Activated naive CD4-positive, alpha-beta T cell (primary cell): Measurements from ENCODE around the gene GRID2IP.
"Not testable (repeated sequence)": the region's sequence is repeated elsewhere in the genome, so short reads cannot be mapped to it uniquely, and the experiment has no call there.

ENCODE experiments used
- DNase-seq, 4 experiments: peaks; one replicate each; lab custom pipeline; 2025; lab: John Stamatoyannopoulos, UW

The GRID2IP gene

GRCh38 chr7:6487184-6487545 lies 64.1 kb downstream of the GRID2IP start:
- DNase-seq: no peak

DNA sequence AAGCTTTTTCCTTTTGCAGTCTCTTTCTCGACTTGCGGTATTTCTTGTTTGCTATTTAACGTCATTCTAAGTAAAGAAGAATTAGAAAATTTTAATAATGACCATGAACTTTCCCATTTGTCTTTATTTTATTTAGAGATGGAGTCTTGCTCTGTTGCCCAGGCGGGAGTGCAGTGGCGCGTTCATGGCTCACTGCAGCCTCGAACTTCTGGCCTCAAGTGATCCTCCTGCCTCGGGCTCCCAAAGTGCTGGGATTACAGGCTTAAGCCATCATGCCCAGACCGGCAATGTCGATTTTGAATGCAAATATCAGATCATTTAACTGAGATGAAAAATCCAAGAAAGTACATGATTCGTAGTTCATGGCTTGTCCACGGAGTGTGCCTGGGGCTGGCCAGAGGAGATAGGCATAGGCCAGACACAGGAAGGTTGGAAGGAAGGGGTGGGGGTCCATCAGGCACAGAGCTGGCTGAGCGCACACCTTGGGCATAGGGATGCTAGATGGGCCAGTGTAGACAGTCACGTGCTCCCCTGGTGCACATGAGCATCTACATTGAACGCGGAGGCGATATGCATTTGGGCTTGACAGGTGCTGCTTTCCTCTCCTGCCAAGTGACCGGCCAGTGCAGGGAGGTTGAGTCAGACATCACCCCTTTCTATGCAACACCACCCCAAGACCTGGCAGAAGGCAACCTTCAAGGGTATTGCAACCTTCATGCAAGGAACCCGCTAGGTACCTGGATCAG lies 64.7 kb downstream of the GRID2IP start:
- DNase-seq: no peak

GRCh38 chr7:6482743-6483119 lies 68.5 kb downstream of the GRID2IP start:
- no peak for DNase-seq

DNA sequence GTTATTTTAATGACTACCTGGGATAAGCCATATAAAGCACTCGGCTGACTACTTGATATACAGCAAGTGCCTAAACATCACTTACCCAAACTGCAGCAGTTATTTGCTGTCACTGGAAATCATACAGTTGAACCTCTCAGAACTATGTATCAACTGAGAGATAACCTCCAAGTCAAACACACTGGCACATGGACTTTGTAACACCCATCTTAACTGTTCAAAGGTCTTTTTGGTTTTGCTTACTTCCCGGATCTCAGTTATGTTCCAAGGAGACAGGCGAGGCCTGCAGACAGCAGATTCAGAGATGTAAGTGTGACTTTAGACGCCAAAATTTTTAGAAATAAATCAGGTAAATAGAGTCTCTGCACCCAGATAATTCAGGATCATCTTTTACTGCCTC lies 69.0 kb downstream of the GRID2IP start:
- no peak for DNase-seq

DNA sequence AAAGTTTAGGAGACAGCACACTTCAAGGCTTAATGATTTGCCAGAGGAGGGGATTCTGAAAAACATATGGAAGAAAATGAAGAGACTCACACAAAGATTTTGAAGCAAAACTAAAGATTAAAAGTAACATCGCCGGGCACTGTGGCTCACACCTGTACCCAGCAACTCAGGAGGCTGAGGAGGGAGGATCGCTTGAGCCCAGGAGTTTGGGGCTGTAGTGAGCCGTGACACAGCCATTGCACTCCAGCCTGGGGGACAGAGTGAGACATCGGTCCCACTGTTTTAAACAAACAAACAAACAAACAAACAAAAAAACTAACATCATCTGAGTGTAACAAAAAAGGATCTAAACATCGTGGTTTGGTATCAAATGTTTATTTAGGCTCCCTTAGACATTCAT lies 69.8 kb downstream of the GRID2IP start:
- DNase-seq: no peak

DNA sequence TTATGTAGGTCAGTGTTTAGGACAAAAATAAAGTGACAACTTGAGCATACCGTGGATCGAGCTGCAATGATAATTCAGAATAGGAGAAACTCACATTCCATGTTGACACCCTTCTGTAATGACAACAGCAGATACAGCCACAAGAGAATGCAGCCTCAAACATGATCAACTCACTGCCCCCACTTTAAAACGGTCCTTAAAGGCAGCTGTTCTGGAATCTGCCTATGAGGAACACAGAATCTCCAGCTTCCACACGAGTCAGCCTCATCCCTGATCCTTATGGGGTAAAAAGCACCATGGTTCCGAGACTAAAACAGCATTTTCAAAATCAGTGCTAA lies 71.0 kb downstream of the GRID2IP start:
- no peak for DNase-seq

DNA sequence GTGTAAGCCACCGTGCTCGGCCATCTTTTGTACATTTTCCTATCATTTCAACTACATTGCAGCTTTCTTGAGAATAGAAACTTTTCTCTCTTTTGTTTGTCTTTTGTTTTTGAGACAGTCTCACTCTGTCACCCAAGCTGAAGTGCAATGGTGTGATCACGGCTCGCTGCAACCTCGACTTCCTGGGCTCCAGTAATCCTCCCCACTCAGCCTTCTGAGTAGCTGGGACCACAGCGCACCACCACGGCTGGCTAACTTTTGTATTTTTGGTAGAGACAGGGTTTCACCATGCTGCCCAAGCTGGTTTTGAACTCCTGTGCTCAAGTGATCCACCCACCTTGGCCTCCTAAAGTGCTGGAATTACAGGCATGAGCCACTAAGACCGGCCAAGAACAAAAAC lies 72.2 kb downstream of the GRID2IP start:
- DNase-seq: no peak

GRCh38 chr7:6478186-6478585 lies 73.1 kb downstream of the GRID2IP start:
- no peak for DNase-seq

DNA sequence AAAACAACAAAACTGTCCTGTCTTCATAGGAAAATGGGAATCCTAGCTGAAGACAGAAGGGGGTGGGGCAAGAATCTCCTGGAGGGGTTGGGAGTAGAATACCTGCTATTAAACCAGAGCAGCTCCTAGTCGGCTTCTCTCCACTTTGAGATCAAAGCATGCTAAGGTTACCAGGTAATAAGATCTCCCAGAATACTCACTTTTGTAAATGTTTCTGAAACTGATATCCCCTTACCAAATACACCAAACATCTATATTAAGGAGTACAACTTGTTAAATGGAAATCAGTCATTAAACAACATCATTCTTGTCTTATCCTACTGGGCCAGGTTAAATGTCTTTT lies 74.0 kb downstream of the GRID2IP start:
- DNase-seq: no peak

- no peak for DNase-seq
Observed at GRCh38 chr7:6476596-6477317, 74.5 kb downstream of the GRID2IP start.

- DNase-seq: no peak
Observed at GRCh38 chr7:6475433-6476186, 75.7 kb downstream of the GRID2IP start.

DNA sequence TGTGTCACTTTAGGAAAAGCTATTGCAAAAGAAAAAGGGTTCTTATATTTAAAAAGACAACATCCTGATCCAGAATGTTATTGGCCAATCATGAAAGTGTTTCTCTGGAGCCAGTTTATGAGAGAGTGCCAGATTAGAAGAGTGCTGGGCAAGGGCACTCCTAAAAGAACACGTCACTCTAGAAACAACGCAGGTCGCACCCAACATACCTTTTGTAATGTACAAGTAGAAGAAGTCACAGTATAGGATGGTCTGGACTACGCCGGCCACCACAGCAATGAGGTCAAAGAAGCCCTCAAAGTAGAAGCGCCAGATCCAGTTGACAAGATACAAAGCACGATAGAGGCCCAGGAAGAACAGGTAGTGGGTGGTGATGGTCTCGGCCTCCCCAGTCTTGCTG lies 85.4 kb downstream of the GRID2IP start:
- no peak for DNase-seq

DNA sequence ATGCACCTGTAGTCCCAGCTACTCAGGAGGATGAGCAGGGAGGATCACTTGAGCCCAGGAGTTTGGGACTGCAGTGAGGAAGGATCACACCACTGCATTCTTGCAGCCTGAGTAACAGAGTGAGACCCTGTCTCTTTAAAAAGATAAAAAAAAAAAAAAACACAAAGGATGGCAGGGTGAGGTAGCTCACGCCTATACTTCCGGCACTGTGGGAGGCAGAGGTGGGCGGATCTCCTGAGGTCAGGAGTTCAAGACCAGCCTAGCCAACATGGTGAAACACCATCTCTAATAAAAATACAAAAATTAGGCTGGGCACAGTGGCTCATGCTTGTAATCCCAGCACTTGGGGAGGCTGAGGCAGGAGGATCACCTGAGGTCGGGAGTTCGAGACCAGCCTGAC lies 87.7 kb downstream of the GRID2IP start:
- not testable (repeated sequence) for DNase-seq

DNA sequence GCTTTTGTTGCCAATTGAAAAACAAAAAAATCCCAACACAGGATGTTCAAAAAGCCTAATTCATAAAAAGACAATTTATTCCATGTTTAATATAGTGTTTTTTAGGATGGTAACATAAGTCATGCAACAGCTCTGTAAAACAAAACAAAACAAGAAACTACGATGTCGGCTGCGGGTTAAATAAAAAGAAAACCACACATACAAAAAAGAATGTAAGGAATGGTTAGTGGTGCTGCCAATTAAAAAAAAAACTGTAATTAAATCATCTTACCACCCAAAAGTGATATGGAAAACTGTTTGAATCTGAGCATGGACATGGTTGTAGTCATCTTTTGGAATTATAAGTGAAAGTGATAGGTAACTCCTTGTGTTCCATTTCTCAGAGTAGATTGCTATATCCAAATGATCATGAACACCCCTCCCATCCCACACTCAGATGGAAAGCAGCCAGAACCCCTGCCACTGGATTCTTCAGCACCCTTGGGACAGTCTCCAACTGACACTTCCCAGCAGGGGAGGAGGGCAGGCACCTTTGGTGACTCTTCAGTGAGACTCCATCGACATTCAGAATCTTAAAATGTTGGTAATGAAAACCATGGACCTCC lies 89.2 kb downstream of the GRID2IP start:
- no peak for DNase-seq

- DNase-seq: no peak
Observed at GRCh38 chr7:6460990-6461584, 90.2 kb downstream of the GRID2IP start.

DNA sequence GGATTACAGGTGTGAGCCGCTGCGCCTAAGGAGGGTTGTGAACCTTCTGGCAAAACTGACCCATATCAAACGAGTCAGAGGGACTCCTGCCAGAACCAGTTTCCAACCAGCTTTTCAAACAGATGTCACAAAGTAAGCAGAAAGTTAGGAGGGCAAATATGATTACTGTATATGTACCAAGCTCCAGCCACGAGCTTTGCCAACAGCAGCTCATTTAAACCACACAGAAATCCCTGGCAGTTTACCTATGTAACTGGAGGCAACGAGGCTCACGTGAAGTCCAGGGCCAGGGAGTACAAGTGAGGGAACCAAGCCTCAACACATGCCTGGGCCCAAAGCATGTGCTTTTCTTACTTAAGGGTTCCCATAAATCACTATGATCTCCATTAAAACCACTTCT lies 91.0 kb downstream of the GRID2IP start:
- DNase-seq: no peak

- DNase-seq: not testable (repeated sequence)
Observed at GRCh38 chr7:6458676-6459075, 92.6 kb downstream of the GRID2IP start.

DNA sequence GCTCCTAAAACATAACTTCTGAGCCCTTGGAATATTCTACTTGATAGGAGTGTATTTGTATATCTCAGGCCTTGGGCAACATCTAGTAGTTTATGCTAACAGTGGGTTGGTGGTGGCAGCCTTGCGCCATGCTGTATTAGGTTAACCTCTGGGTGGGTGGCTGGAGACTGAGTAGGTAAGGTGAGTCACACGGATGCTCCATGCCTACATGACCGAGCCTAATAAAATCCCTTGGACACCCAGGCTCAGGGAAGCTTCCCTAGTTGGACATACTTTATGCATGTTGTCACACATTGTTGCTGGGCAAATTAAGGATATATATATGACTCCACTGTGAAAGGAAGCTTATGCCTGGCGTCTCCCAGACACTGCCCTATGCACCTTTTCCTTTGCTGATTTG lies 97.5 kb downstream of the GRID2IP start:
- no peak for DNase-seq

GRCh38 chr7:6451224-6451705 lies 100.0 kb downstream of the GRID2IP start:
- DNase-seq: no peak

- not testable (repeated sequence) for DNase-seq
Observed at GRCh38 chr7:6450591-6450990, 100.7 kb downstream of the GRID2IP start.

- not testable (repeated sequence) for DNase-seq
Observed at GRCh38 chr7:6449884-6450283, 101.4 kb downstream of the GRID2IP start.

DNA sequence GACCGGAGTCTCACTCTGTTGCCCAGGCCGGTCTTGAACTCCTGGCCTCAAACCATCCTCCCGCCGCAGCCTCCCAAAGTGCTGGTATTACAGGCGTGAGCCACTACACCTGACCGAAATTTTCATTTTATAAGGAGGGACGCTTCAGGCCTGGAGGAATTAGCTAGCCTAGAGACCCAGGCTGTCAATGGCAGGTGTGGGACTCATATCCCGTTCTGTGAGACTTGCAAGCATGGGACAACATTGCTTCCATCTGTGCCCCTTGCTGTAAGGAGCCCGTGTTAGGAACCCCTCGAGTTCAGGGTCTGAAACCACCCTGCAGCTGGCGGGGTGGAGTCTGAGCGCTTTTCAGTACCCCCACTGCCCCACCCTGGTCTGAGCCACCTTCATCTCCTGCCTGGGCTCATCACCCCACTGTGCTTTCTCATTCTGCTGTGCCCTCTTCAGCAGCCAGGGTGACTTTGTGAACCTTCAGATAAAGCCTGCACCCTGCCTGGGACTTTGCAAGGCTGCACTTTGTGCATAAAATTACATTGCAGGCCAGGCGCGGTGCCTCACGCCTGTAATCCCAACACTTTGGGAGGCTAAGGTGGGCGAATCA lies 102.2 kb downstream of the GRID2IP start:
- DNase-seq: no peak
